Stimulated activated naive CD4-positive, alpha-beta T cell (primary cell): ENCODE measurements around the gene CYP4B1.
"Not testable (repeated sequence)": the region's sequence is repeated elsewhere in the genome, so short reads cannot be mapped to it uniquely, and the experiment has no call there.

Experiments
- DNase-seq, 6 experiments: peaks; one replicate each; lab custom pipeline; 2025; lab: John Stamatoyannopoulos, UW

The CYP4B1 gene

DNA sequence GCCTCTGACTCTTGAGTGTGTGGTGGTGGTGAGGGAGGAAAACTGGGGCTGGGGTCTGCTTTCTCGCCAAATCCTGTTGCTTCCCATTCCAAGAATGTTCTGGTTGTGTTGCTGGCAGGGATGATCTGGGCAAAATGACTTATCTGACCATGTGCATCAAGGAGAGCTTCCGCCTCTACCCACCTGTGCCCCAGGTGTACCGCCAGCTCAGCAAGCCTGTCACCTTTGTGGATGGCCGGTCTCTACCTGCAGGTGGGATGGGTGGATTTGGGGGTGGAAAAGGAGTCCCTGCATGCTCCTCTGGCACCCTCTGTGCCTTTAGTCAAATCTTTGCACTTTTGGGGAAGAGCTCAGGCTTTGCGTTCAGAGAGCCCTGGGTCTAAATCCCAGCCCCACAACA, 18.1 kb downstream of the CYP4B1 start:
- DNase-seq: no peak

DNA sequence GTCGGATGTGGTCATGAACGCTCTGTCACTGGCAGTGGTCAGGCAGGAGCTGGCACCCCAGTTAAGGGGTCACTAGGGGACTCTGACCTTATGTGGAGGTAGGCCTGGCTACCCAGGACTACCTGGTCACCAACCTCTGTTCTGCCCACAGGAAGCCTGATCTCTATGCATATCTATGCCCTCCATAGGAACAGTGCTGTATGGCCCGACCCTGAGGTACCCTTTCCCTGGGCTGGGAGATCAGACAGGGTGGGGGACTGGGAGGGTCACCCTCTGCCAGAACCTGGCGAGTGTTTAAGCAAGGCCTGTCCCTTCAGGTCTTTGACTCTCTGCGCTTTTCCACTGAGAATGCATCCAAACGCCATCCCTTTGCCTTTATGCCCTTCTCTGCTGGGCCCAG, 19.0 kb downstream of the CYP4B1 start:
- DNase-seq: no peak

DNA sequence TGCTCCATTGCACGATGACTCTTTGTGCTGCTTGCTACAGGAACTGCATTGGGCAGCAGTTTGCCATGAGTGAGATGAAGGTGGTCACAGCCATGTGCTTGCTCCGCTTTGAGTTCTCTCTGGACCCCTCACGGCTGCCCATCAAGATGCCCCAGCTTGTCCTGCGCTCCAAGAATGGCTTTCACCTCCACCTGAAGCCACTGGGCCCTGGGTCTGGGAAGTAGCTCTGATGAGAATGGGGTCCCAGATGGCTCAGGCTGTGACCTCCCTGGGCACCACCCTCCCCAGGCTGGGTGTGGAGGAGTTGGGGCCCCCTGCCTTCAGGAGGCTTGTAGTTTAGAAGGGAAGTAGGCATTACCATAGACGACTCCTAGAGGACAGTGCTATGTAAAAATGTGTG, 19.7 kb downstream of the CYP4B1 start:
- DNase-seq: no peak

DNA sequence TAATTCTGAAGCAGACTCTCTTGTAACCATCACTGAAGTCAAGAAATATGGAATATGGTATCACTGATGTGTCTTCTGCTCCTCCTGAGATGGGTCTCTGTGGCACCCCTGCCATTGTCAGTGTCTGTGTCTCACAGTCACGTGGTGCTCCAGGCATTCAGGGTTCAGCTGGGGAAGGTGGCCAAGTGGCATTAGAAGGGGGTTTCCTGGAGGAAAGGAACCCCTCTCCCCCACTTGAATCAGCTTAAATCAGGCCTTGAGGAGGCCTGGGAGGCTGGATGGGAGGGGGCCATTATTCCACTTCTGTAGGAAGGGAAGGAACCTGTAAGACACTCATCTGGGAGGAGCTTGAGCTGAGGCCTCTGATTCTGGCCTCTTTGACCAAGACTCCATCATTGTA, 20.5 kb downstream of the CYP4B1 start:
- no peak for DNase-seq

DNA sequence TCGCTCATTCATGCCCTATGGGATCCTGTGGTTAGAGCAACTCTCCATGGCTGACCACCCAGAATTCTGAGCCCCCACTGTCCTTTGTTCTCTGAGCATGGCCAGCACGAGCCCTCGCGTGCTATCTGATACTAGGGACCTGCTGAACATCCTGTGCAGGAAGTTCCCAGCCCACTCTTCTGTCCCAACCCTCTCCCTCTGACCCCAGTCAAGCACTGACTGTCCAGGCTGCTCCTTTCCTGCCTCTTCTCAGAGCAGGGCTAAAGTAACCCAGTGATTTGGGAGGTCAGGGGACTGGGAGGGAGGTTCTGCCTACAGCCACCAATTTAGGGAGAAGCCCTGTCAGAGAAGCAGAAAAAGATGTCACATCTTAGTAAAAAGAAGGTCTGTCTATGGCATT, 21.2 kb downstream of the CYP4B1 start:
- no peak for DNase-seq

DNA sequence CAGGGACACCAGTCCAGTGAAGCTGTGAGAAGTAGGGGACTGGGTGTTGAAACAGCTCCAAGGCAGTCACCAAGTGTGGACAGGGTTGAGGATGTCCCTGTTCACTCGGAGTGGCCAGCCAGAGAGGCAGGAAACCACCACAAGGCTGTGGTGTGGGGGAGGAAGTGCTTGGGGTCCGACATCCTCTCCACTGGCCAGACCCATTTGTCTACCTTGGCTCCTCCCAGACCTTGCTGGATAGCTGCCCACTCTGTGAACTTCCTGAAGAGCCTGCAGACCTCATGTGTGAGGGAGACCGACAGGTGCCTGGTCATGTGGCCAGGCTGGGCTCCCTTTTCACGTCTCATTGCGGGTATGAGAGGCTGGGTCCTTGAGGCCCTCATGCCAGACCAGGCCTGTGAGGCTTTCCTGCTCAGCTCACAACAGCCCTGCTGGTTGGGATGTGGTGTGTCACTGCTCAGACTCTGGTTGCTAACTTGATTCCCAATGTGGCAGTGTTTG, 21.8 kb downstream of the CYP4B1 start:
- no peak for DNase-seq

DNA sequence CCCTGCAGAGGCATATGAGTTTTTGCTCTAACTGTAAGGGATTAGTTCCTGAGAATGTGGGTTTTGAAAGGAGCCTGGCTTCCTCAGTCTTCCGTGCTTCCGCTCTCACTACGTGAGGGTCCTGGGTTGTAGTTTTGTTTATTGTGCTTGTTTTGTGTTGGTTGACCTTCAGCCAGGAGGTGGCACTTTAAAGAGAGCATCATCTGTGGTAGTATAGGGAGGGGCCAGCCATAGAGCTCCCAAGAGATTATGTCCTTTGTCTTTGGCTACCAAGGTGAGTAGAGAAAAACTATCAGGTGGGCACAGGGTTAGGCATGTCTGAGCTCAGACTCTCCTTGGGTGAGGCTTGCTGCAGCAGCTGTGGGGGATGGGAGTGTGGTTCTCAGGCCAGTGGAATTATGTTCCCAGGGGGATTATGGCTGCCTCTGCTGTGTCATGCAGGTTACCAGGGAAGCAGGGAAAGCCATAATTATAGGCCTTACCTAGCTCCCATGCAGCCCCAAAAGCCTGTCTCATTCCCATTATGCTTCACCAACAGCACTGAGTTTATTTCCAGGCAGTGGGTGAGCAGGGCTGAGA, 23.5 kb downstream of the CYP4B1 start:
- DNase-seq: no peak

DNA sequence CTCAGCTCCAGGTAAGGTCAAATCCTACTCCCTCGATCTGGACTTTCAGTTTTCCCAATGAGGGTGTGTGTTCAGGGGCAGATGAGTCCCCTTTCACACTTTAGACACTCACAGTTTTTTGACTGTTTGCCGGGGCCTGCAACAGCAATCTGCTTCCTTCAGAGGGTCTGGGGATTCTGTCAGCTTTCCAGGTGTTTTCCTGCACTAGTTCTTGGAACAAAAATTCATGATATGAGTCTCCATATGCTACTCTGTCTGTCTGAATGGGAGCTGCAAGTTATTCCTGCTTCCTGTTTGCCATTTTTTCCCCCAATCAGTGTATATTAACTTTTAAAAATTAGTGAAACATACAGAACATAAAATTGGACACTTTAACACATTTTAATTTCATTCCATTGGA, 24.3 kb downstream of the CYP4B1 start:
- DNase-seq: no peak

DNA sequence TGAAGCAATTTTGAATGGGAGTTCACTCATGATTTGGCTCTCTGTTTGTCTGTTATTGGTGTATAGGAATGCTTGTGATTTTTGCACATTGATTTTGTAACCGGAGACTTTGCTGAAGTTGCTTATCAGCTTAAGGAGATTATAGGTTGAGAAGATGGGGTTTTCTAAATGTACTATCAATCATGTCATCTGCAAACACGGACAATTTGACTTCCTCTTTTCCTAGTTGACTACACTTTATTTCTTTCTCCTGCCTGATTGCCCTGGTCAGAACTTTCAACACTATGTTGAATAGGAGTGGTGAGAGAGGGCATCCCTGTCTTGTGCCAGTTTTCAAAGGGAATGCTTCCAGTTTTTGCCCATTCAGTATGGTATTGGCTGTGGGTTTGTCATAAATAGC, 28.0 kb downstream of the CYP4B1 start:
- not testable (repeated sequence) for DNase-seq

DNA sequence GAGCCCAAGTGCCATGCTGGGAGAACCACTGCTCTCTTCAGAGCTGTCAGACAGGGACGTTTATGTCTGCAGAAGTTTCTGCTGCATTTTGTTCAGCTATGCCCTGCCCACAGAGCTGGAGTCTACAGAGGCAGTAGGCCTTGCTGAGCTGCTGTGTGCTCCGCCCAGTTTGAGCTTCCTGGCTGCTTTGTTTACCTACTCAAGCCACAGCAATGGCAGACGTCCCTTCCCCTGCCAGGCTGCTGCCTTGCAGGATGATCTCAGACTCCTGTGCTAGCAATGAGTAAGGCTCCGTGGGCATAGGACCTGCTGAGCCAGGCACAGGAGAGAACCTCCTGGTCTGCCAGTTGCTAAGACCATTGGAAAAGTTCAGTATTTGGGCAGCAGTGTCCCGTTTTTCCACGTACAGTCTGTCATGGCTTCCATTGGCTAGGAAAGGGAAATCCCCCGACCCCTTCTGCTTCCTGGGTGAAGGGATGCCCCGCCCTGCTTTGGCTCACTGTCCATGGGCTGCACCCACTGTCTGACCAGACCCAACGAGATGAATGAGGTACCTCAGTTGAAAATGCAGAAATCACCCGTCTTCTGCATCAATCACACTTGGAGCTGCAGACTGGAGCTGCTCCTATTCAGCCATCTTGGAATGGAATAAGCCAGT, 31.9 kb downstream of the CYP4B1 start:
- DNase-seq: no peak

DNA sequence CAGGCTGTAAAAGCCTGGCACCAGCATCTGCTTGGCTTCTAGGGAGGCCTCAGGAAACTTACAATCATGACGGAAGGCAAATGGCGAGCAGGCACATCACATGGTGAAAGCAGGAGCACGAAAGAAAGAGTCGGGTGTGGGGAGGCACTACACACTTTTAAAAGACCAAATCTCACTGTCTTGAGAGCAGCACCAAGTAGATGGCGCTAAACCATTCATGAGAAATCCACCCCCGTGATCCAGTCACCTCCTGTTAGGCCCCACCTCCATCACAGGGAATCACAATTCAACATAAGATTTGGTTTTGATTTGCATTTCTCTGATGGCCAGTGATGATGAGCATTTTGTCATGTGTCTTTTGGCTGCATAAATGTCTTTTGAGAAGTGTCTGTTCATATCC, 36.6 kb downstream of the CYP4B1 start:
- DNase-seq: not testable (repeated sequence)

DNA sequence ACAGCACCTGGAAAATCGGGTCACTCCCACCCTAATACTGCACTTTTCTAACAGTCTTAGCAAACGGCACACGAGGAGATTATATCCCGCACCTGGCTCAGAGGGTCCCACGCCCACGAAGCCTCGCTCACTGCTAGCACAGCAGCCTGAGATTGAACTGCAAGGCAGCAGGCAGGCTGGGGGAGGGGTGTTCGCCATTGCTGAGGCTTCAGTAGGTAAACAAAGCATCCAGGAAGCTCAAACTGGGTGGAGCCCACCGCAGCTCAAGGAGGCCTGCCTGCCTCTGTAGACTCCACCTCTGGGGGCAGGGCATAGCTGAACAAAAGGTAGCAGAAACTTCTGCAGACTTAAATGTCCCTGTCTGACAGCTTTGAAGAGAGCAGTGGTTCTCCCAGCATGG, 47.5 kb downstream of the CYP4B1 start:
- not testable (repeated sequence) for DNase-seq

DNA sequence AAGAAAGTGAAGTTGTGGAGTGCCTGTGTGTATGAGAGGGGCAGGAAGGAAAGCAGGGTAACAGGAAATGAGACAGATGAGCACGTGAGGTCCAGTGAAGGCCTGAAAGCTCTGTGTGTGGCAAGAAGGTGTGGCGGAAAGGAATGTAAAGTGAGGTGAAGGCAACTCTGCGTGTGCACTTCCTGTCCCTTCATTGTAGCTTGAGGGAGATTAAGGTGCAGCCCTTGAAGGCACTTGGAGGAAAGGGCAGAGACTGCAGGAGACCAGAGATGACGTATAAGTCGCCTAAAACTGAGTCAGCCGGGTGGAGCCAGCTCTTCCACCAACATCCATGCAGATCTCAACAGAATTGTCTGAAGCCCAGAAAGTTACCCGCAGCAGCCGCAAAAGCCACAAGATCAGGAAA, 58.8 kb downstream of the CYP4B1 start:
- not testable (repeated sequence) for DNase-seq

DNA sequence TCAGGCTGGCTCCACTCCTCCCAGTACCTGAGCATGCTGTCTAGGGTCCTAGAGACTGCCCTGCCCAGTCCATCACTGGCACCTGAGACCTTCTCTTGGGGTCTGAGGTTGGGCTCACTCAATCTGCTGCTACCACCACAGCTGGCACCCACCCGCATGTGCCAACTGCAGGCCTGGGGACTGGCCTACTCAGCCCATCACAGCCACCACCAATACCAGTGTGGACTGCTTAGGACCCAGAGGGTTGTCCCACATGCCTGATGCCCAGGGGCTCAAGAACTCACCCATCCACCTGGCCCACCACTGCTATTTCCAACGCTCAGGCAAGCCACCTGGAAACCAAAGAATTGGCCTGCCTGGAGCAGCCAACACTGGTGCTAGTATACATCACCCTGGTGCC, 63.5 kb downstream of the CYP4B1 start:
- no peak for DNase-seq
